ENCODE measurements around the gene ARHGAP8.

ARHGAP8 gene

GRCh38 chr22:44865193-44866057, 113.0 kb downstream of the ARHGAP8 start:
- DNase-seq: no peak

- no peak for DNase-seq
These were observed 116.8 kb downstream of the ARHGAP8 start for GRCh38 chr22:44869196-44869595.

GRCh38 chr22:44870021-44870420, 117.6 kb downstream of the ARHGAP8 start:
- peak; percentile 38 for DNase-seq

- DNase-seq: no peak
These were observed 119.4 kb downstream of the ARHGAP8 start for GRCh38 chr22:44871782-44872181.

GRCh38 chr22:44876921-44877320, 124.5 kb downstream of the ARHGAP8 start:
- no peak for DNase-seq

GRCh38 chr22:44878483-44879300, 126.3 kb downstream of the ARHGAP8 start:
- no peak for DNase-seq

- no peak for DNase-seq
These were observed 126.9 kb downstream of the ARHGAP8 start for GRCh38 chr22:44879301-44879680.

GRCh38 chr22:44880610-44881290, 128.4 kb downstream of the ARHGAP8 start:
- DNase-seq: no peak

- no peak for DNase-seq
These were observed 129.2 kb downstream of the ARHGAP8 start for GRCh38 chr22:44881624-44882023.

GRCh38 chr22:44882226-44882905, 130.0 kb downstream of the ARHGAP8 start:
- no peak for DNase-seq

GRCh38 chr22:44883011-44883421, 130.6 kb downstream of the ARHGAP8 start:
- no peak for DNase-seq

GRCh38 chr22:44884562-44884961, 132.2 kb downstream of the ARHGAP8 start:
- no peak for DNase-seq

GRCh38 chr22:44884968-44885805, 132.8 kb downstream of the ARHGAP8 start:
- DNase-seq: peak; percentile 69

GRCh38 chr22:44885806-44886360, 133.5 kb downstream of the ARHGAP8 start:
- DNase-seq: no peak

GRCh38 chr22:44887941-44888366, 135.6 kb downstream of the ARHGAP8 start:
- DNase-seq: no peak

GRCh38 chr22:44888491-44889254, 136.3 kb downstream of the ARHGAP8 start:
- no peak for DNase-seq

GRCh38 chr22:44889255-44889878, 137.0 kb downstream of the ARHGAP8 start:
- no peak for DNase-seq

GRCh38 chr22:44890416-44891292, 138.3 kb downstream of the ARHGAP8 start:
- DNase-seq: no peak

GRCh38 chr22:44891293-44891747, 138.9 kb downstream of the ARHGAP8 start:
- no peak for DNase-seq
